Measurements from ENCODE around the gene XRN2.

Gene XRN2

GRCh38 chr20:21308340-21308739, 5.2 kb downstream of the XRN2 start:
- Histone ChIP-seq H3K9ac (ENCODE audit: low read length) (no peak overlapping the region), H3K4me3 (ENCODE audit: low read length) (no peak overlapping the region), H3K4me1 (ENCODE audit: control insufficient read depth, insufficient read depth, low read length) (peaks cover 11% of the 10 kb centered on the region), H3K27me3 (ENCODE audit: control insufficient read depth, insufficient read depth, low read length) (no peaks in the 10 kb centered on the region), H3K36me3 (ENCODE audit: control insufficient read depth, insufficient read depth, low read length) (no peaks in the 10 kb centered on the region), H3K9me3 (ENCODE audit: control insufficient read depth, low read length) (no peaks in the 10 kb centered on the region)

DNA sequence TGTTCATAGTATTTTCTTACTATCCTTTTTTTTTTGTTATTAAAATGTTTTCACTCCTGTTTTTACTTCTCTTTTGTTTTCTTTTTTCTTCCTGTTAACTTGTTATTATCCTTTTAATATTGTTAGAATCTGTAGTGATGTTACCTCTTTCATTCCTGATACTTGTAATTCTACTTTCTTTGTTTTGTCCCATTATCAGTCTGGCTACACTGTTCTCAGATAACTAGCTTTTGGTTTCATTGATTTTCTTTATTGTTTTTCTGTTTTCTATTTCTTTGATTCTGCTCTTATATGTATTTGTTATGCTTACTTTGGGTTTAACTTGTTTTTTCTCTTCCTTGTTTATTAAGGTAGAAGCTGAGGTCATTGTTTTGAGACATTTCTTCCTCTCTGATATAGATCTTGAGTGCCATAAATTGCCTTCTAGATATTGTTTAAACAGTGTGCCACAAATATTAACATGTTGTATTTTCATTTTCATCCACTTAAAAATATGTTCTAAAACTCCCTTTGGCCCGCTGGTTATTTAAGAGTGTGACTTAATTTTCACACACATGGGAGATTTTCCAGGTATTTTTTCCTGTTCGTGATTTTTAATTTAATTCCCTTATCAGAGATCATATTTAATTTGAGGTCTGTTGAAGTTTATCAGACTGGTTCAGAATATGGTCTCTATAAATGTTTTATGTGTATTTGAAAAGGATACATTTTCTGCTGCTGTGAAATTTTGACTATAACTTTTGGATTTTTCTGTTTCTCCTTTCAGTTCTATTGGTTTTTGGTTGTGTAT, 6.7 kb downstream of the XRN2 start:
- Histone ChIP-seq H3K9ac (ENCODE audit: low read length) (no peak overlapping the region), H3K4me1 (ENCODE audit: control insufficient read depth, insufficient read depth, low read length) (peaks cover 9% of the 10 kb centered on the region)

GRCh38 chr20:21312813-21313474, 9.8 kb downstream of the XRN2 start:
- Histone ChIP-seq H3K36me3 (ENCODE audit: control insufficient read depth, insufficient read depth, low read length) (no peaks in the 10 kb centered on the region), H3K9me3 (ENCODE audit: control insufficient read depth, low read length) (no peaks in the 10 kb centered on the region), H3K4me3 (ENCODE audit: low read length) (no peak overlapping the region), H3K9ac (ENCODE audit: low read length) (no peak overlapping the region), H3K4me1 (ENCODE audit: control insufficient read depth, insufficient read depth, low read length) (peaks cover 10% of the 10 kb centered on the region), H3K27me3 (ENCODE audit: control insufficient read depth, insufficient read depth, low read length) (no peaks in the 10 kb centered on the region)

More for the DNA sequence above, 6.7 kb downstream of the XRN2 start:
- Histone ChIP-seq H3K36me3 (ENCODE audit: control insufficient read depth, insufficient read depth, low read length) (no peaks in the 10 kb centered on the region), H3K9me3 (ENCODE audit: control insufficient read depth, low read length) (no peaks in the 10 kb centered on the region), H3K27me3 (ENCODE audit: control insufficient read depth, insufficient read depth, low read length) (no peaks in the 10 kb centered on the region), H3K4me3 (ENCODE audit: low read length) (no peak overlapping the region)

DNA sequence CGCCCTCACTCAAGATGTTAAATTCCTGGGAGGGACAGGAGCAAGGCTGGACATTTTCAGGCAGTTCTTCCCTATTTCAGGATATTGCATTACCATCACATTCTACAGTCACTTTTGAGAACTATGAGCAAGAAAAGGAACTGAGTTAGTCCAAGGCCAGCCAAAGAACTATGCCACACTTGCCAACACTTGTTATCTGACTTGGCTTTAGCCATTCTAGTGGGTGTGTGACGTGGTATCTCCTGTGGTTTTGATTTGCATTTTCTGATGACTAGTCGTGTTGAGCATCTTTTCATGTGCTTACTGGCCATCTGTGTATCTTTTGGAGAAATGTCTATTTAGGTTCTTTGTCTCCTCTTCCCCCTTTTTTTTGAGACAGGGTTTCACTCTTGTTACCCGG, 12.0 kb downstream of the XRN2 start:
- no peak overlapping the region for H3K4me3 ChIP-seq (ENCODE audit: low read length)
- no peaks in the 10 kb centered on the region for H3K9me3 ChIP-seq (ENCODE audit: control insufficient read depth, low read length)
- H3K27me3 ChIP-seq (ENCODE audit: control insufficient read depth, insufficient read depth, low read length) = no peaks in the 10 kb centered on the region
- H3K4me1 ChIP-seq (ENCODE audit: control insufficient read depth, insufficient read depth, low read length) = peaks cover 7% of the 10 kb centered on the region
- no peaks in the 10 kb centered on the region for H3K36me3 ChIP-seq (ENCODE audit: control insufficient read depth, insufficient read depth, low read length)
- H3K9ac ChIP-seq (ENCODE audit: low read length) = no peak overlapping the region

DNA sequence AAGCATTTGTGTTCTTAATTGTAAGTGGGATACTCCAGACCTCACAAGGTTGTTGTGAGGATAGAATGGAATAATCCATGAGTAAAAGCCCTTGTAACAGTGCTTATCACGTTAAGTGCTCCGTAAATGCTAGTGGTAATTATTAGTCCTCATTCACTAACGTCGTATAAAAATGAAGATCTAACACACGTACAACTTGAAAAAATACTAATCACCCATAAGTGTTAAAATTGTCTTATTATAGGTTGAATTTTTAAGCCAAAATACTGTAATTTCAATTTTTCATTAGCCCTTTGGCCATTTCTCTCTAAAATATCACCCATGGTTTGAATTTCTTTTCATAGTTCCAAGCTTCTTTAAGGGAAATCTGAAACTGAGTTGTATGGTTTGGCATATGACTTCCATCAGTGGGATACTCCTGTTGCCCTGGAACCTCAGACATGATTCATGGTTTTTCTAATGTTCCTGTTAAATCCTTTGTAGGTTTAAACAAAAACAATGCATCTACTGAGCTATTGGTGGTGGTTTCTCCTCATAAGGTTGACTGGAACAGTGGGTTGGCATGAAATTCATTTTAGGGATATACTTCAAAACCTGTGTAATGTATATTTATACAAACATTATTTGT, 19.1 kb downstream of the XRN2 start:
- H3K27me3 ChIP-seq (ENCODE audit: control insufficient read depth, insufficient read depth, low read length) = no peaks in the 10 kb centered on the region
- no peak overlapping the region for H3K4me3 ChIP-seq (ENCODE audit: low read length)
- H3K36me3 ChIP-seq (ENCODE audit: control insufficient read depth, insufficient read depth, low read length) = no peaks in the 10 kb centered on the region
- H3K4me1 ChIP-seq (ENCODE audit: control insufficient read depth, insufficient read depth, low read length) = peaks cover 21% of the 10 kb centered on the region
- no peak overlapping the region for H3K9ac ChIP-seq (ENCODE audit: low read length)
- H3K9me3 ChIP-seq (ENCODE audit: control insufficient read depth, low read length) = no peaks in the 10 kb centered on the region

DNA sequence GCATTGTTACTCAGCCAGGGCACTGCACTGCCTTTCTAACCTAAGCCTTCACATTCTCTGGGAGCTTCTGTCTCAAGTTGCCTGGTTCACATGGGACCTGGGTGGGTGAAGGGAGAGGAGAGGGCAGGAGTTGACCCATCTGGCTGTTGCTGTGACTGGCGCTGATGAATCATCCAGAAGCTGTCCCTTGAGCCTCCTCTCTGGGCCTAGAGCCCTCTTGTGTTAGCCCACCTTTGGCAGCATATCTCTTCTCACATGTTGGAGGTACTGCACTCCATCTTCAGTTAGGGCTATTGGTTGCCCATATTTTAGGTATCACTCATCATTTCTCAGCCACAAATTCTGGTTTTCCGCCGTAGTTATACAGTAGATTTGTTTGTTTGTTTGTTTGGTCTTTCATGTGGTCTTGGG, 19.8 kb downstream of the XRN2 start:
- Histone ChIP-seq H3K36me3 (ENCODE audit: control insufficient read depth, insufficient read depth, low read length) (no peaks in the 10 kb centered on the region), H3K9ac (ENCODE audit: low read length) (no peak overlapping the region), H3K4me3 (ENCODE audit: low read length) (no peak overlapping the region), H3K4me1 (ENCODE audit: control insufficient read depth, insufficient read depth, low read length) (peaks cover 21% of the 10 kb centered on the region), H3K27me3 (ENCODE audit: control insufficient read depth, insufficient read depth, low read length) (no peaks in the 10 kb centered on the region), H3K9me3 (ENCODE audit: control insufficient read depth, low read length) (no peaks in the 10 kb centered on the region)

DNA sequence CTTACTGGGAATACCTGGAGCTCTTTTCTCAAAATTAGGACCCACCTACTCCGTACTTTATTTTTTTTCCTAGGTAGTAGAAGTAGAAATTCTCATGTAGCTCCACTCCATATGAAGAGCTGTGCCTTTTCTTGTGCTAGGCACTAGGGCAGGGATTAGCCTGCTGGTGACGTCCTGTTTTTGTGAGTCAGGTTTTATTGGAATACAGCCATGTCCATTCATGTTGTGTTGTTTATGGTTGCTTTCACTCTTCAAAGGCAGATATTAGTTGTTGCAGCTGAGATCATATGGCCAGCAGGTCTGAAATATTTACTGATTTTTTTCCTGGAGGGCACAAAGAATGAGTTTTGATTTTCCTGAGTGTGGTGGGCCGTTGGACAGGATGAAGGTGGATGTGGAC, 20.5 kb downstream of the XRN2 start:
- Histone ChIP-seq H3K9ac (ENCODE audit: low read length) (no peak overlapping the region), H3K9me3 (ENCODE audit: control insufficient read depth, low read length) (no peaks in the 10 kb centered on the region), H3K4me3 (ENCODE audit: low read length) (no peak overlapping the region), H3K4me1 (ENCODE audit: control insufficient read depth, insufficient read depth, low read length) (peaks cover 21% of the 10 kb centered on the region), H3K27me3 (ENCODE audit: control insufficient read depth, insufficient read depth, low read length) (no peaks in the 10 kb centered on the region), H3K36me3 (ENCODE audit: control insufficient read depth, insufficient read depth, low read length) (no peaks in the 10 kb centered on the region)

GRCh38 chr20:21324126-21324525, 21.0 kb downstream of the XRN2 start:
- Histone ChIP-seq H3K4me1 (ENCODE audit: control insufficient read depth, insufficient read depth, low read length) (peaks cover 21% of the 10 kb centered on the region), H3K27me3 (ENCODE audit: control insufficient read depth, insufficient read depth, low read length) (no peaks in the 10 kb centered on the region), H3K36me3 (ENCODE audit: control insufficient read depth, insufficient read depth, low read length) (no peaks in the 10 kb centered on the region), H3K9ac (ENCODE audit: low read length) (no peak overlapping the region), H3K9me3 (ENCODE audit: control insufficient read depth, low read length) (no peaks in the 10 kb centered on the region), H3K4me3 (ENCODE audit: low read length) (no peak overlapping the region)

DNA sequence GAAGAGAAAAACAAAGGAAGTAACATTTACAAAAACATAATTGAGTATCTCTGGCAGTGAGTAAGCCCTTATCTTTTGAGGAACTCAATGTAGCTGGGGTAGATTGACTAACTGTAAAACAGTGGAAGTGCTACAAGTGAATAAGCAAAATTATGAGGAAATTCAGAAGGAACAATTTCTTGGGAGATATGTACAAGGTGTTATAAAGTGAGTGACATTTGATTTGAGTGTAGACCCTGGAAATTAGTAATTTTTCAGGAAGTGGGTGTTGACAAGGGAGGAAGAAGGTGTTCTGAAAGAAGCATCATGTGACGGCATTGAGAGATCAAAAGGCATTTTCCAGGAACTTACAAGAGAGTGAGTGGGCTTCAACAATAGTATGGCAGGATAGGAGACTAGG, 22.2 kb downstream of the XRN2 start:
- Histone ChIP-seq H3K9me3 (ENCODE audit: control insufficient read depth, low read length) (no peaks in the 10 kb centered on the region), H3K27me3 (ENCODE audit: control insufficient read depth, insufficient read depth, low read length) (no peaks in the 10 kb centered on the region), H3K9ac (ENCODE audit: low read length) (no peak overlapping the region), H3K4me3 (ENCODE audit: low read length) (no peak overlapping the region), H3K36me3 (ENCODE audit: control insufficient read depth, insufficient read depth, low read length) (no peaks in the 10 kb centered on the region), H3K4me1 (ENCODE audit: control insufficient read depth, insufficient read depth, low read length) (peaks cover 21% of the 10 kb centered on the region)

DNA sequence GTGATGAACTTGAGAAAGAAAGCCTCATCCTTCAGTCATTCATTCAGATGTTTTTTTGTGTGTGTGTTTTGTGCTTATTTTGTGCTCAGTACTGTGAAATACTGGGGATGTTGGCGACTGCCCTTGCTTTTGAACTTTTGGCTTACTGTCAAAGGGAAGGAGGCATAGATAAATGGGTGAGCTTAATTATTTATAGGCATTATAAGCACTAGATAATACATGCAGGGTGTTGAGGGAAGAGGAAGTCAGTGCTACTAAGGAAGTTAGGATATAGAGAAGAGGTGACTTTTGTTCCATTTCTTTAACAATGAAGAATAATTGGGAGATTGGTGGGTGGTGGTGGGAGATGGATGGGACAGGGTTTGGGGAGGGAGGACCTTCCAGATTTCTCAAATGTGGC, 23.6 kb downstream of the XRN2 start:
- no peaks in the 10 kb centered on the region for H3K36me3 ChIP-seq (ENCODE audit: control insufficient read depth, insufficient read depth, low read length)
- H3K4me1 ChIP-seq (ENCODE audit: control insufficient read depth, insufficient read depth, low read length) = peaks cover 21% of the 10 kb centered on the region
- H3K9me3 ChIP-seq (ENCODE audit: control insufficient read depth, low read length) = no peaks in the 10 kb centered on the region
- no peak overlapping the region for H3K9ac ChIP-seq (ENCODE audit: low read length)
- no peak overlapping the region for H3K4me3 ChIP-seq (ENCODE audit: low read length)
- H3K27me3 ChIP-seq (ENCODE audit: control insufficient read depth, insufficient read depth, low read length) = no peaks in the 10 kb centered on the region

DNA sequence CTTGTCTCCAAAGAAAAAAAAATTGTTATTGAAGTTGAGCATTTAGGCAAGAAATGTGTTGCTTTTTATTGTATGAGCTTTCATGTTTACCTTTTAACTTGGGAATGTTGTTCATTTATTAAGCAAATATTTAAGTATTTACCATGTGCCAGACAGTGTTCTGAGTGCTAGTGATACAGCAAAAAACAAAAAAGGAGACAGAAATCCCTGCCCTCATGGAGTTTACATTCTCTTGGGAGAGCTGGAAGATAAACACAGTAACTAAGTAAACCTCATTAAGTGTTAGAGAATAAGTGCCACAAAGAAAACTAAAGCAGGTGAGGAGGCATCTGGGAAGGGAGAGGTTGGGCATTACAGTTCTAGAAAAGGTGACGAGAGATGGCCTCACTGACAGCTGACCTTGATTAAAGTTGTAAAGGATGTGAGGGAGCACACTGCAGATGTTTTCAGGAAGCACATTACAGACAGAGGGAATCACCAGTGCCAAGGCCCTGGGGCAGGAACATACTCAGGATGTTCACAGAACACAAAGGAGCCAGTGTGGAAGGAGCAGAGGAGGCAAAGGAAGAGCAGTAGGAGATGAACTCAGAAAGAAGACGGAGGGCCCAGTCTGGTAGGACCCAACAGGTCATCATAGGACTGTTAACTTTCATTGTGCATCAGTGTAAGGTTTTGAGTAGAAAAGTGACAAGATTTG, 33.5 kb downstream of the XRN2 start:
- Histone ChIP-seq H3K9me3 (ENCODE audit: control insufficient read depth, low read length) (no peaks in the 10 kb centered on the region), H3K36me3 (ENCODE audit: control insufficient read depth, insufficient read depth, low read length) (no peaks in the 10 kb centered on the region), H3K27me3 (ENCODE audit: control insufficient read depth, insufficient read depth, low read length) (no peaks in the 10 kb centered on the region), H3K4me1 (ENCODE audit: control insufficient read depth, insufficient read depth, low read length) (no peaks in the 10 kb centered on the region), H3K4me3 (ENCODE audit: low read length) (no peak overlapping the region), H3K9ac (ENCODE audit: low read length) (no peak overlapping the region)

- Histone ChIP-seq H3K9me3 (ENCODE audit: control insufficient read depth, low read length) (no peaks in the 10 kb centered on the region), H3K36me3 (ENCODE audit: control insufficient read depth, insufficient read depth, low read length) (no peaks in the 10 kb centered on the region)
Observed at GRCh38 chr20:21338291-21338690, 35.2 kb downstream of the XRN2 start.

More at GRCh38 chr20:21338291-21338690, 35.2 kb downstream of the XRN2 start:
- H3K4me3 ChIP-seq (ENCODE audit: low read length) = no peak overlapping the region
- no peaks in the 10 kb centered on the region for H3K27me3 ChIP-seq (ENCODE audit: control insufficient read depth, insufficient read depth, low read length)
- no peaks in the 10 kb centered on the region for H3K4me1 ChIP-seq (ENCODE audit: control insufficient read depth, insufficient read depth, low read length)
- no peak overlapping the region for H3K9ac ChIP-seq (ENCODE audit: low read length)

All from mucosa of stomach (tissue), 1 donor.